Activated CD8-positive, alpha-beta memory T cell treated with anti-CD3 and anti-CD28 coated beads for 4 hours (primary cell): ENCODE data around the gene HYAL2.

ENCODE experiments used
- DNase-seq, 2 donors: peaks; one replicate each; pipeline ENCODE4 v3.0.0-alpha.2; 2020; ENCODE audit warnings: low read depth in 2 of 2

HYAL2 gene

GRCh38 chr3:50271314-50271936, 51.1 kb downstream of the HYAL2 start:
- no peak for DNase-seq

GRCh38 chr3:50270422-50271224, 51.9 kb downstream of the HYAL2 start:
- DNase-seq: no peak

DNA sequence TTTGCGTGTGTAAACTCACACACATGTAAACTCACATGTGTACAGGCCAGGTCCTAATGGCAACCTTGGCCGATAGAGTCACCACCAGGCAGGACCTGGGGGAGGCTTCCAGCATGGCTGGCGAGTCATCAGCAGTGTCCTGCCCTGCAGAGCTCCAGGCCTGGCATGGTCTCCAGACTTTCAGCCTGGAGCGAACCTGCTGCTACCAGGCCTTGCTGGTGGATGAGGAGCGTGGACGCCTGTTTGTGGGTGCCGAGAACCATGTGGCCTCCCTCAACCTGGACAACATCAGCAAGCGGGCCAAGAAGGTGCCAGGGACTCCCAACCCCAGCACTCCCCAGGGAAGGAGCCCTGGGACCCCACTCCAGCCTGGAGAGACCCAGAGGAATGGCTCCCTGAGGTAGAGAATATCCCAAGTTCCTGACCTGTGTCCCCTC, 52.5 kb downstream of the HYAL2 start:
- no peak for DNase-seq

DNA sequence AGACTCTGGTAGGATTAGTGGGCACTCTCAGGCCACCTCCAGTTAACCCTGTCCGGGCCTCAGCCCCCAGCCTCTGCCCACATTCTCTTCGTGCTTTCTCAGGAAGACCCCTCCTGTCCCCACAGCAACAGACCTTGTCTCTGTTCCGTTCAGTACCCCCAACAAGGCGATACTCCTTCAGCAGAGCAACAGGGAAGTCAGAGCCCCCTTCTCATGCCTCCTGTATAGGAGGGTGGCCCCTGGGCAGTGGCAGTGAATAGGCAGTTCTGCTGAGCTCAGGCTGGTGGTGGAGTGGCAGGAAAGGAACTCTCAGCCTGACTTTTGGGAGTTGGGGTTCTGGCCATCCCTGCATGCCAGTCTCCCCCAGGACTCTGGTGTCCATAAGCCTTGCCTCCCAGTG, 53.1 kb downstream of the HYAL2 start:
- no peak for DNase-seq

GRCh38 chr3:50268703-50269451, 53.7 kb downstream of the HYAL2 start, which contains the start of gene SEMA3B:
TSS of gene SEMA3B (plus strand) at chr3:50269147. CDS start at chr3:50269241, 94 bp downstream.
- DNase-seq: no peak

- no peak for DNase-seq
Measured at GRCh38 chr3:50268276-50268675, 54.3 kb downstream of the HYAL2 start.
